GM12878 (cell line): ENCODE measurements around the gene ARHGDIG. TPM values are rescaled to one million over a fixed set of nuclear protein-coding genes. Genes with fewer than 3 reads are reported as not detected.

ENCODE experiments used
- ATAC-seq: fragments of 200-7000 bp; cut with Tn5 transposase; 3 replicates; pipeline ENCODE4 v1.9.1; 2020; ENCODE audit warnings: mild to moderate bottlenecking, moderate library complexity
- BruUV-seq: library from RNA; stranded (reverse); fragments of 400-500 nt; replicated peaks from 2 replicates; lab custom pipeline; 2021; lab: Mats Ljungman, UMichigan
- CTCF ChIA-PET: fragments of 300-600 bp; sonication (Branson Sonifier 250); formaldehyde crosslinking; extraction: SDS; loops from one replicate; lab custom pipeline; 2021; ENCODE audit warnings: inconsistent platforms; lab: Yijun Ruan, JAX
- POLR2A ChIA-PET: fragments of 350-600 bp; formaldehyde crosslinking; extraction: SDS; loops from one replicate; lab custom pipeline; 2021; ENCODE audit warnings: inconsistent platforms; lab: Charles Lee
- RAD21 ChIA-PET: fragments of 300-600 bp; sonication (Branson Sonifier 250); formaldehyde crosslinking; loops from one replicate; lab custom pipeline; 2023; ENCODE audit warnings: antibody characterized with exemption; ENCODE audit not compliant: unreplicated experiment; lab: Charles Lee
- SMC1A ChIA-PET: fragments of 300-600 bp; sonication (Branson Sonifier 250); formaldehyde crosslinking; loops from one replicate; lab custom pipeline; 2023; ENCODE audit not compliant: unreplicated experiment, uncharacterized antibody; lab: Charles Lee
- DNase-seq: peaks from one replicate; pipeline ENCODE4 v3.0.0-alpha.2; 2011; ENCODE audit warnings: low read depth, low spot score
- FAIRE-seq: peaks from 3 replicates; lab custom pipeline; 2011; peaks lifted over from hg19 to GRCh38; lab: Jason Lieb, UNC
- H2AFZ ChIP-seq: 2 replicates; pipeline ENCODE4 v1.6.0; 2011; ENCODE audit warnings: low read depth, low read length, control low read depth; ENCODE audit not compliant: control insufficient read depth
- H3K27ac ChIP-seq: 2 replicates; pipeline ENCODE4 v1.5.1; 2011; ENCODE audit warnings: control low read depth; ENCODE audit not compliant: control insufficient read depth, insufficient read depth
- H3K27me3 ChIP-seq, 2 experiments: replicated peaks in 1 of 2; 2 replicates each; pipeline versions ENCODE4 v1.6.0 to v1.6.1; 2011; ENCODE audit warnings: low read length in 1 of 2; ENCODE audit not compliant: control insufficient read depth in 2 of 2, insufficient read depth in 2 of 2
- H3K36me3 ChIP-seq, 2 experiments: 2 replicates each; pipeline ENCODE4 v1.5.1; 2011; ENCODE audit warnings: low read length in 1 of 2; ENCODE audit not compliant: control insufficient read depth in 2 of 2, insufficient read depth in 2 of 2
- H3K4me1 ChIP-seq: 2 replicates; pipeline ENCODE4 v1.6.1; 2011; ENCODE audit warnings: mild to moderate bottlenecking, low read length, moderate library complexity, mixed read lengths; ENCODE audit not compliant: control insufficient read depth, insufficient read depth
- H3K4me2 ChIP-seq: 2 replicates; pipeline ENCODE4 v1.6.0; 2011; ENCODE audit warnings: control low read depth; ENCODE audit not compliant: control insufficient read depth, insufficient read depth
- H3K4me3 ChIP-seq: fragments of 200-600 bp; sonication (generic); 2 replicates; pipeline ENCODE4 v1.5.1; 2016
- H3K79me2 ChIP-seq: 2 replicates; pipeline ENCODE4 v1.6.0; 2011; ENCODE audit warnings: low read length; ENCODE audit not compliant: control insufficient read depth, insufficient read depth
- H3K9ac ChIP-seq: 2 replicates; pipeline ENCODE4 v1.8.0; 2011; ENCODE audit warnings: low read length, control low read depth, mixed read lengths; ENCODE audit not compliant: control insufficient read depth, insufficient read depth
- H3K9me3 ChIP-seq: replicated peaks from 3 replicates; pipeline ENCODE4 v1.5.1; 2011; ENCODE audit warnings: mild to moderate bottlenecking, low read length; ENCODE audit not compliant: control insufficient read depth, insufficient read depth
- H4K20me1 ChIP-seq: 2 replicates; pipeline ENCODE4 v1.6.0; 2011; ENCODE audit not compliant: control insufficient read depth, insufficient read depth
- CBX5 ChIP-seq: sonication (generic); IDR thresholded peaks from 2 replicates; pipeline ENCODE4 v1.6.1; 2016; ENCODE audit warnings: low read depth, moderate library complexity, mild to moderate bottlenecking, inconsistent platforms
- E2F8 ChIP-seq: fragments of 450-650 bp; IDR thresholded peaks from 2 replicates; pipeline ENCODE4 v1.6.1; 2018; ENCODE audit warnings: mild to moderate bottlenecking, low read depth, moderate library complexity; ENCODE audit not compliant: partially characterized antibody
- HCFC1 ChIP-seq: fragments of 150-350 bp; IDR thresholded peaks from 2 replicates; pipeline ENCODE4 v1.6.1; 2014; ENCODE audit warnings: low read length
- MYC ChIP-seq: IDR thresholded peaks from 2 replicates; pipeline ENCODE4 v1.6.1; 2011; ENCODE audit warnings: mild to moderate bottlenecking, low read length, moderate library complexity, inconsistent platforms; ENCODE audit not compliant: insufficient read depth, insufficient replicate concordance, insufficient read length, severe bottlenecking
- NFYB ChIP-seq: IDR thresholded peaks from 2 replicates; pipeline ENCODE4 v1.6.1; 2011; ENCODE audit warnings: low read depth, mild to moderate bottlenecking, low read length, improper control_type of control experiment, moderate library complexity; ENCODE audit not compliant: insufficient read depth
- WGBS: methylation state at CpG from one replicate; pipeline ENCODE4 v1.1.6; 2016; ENCODE audit warnings: low lambda C conversion rate; ENCODE audit not compliant: insufficient replicate concordance, insufficient coverage; ENCODE audit errors: missing lambda C conversion rate; 5-methylcytosine and 5-hydroxymethylcytosine counted together
- in situ Hi-C: fragments of 300-500 bp; cut with MboI; formaldehyde crosslinking; loops from 9 replicates; pipeline ENCODE4 v1.14.3; 2018; ENCODE audit warnings: mixed read lengths
- intact Hi-C: fragments of 100-400 bp; cut with micrococcal nuclease; formaldehyde crosslinking; loops from one replicate; pipeline ENCODE4 v1.14.2; 2022; ENCODE audit not compliant: unreplicated experiment
- polyA plus RNA-seq, 11 experiments: library from polyadenylated mRNA; depleted of rRNA in 4 of 11; unstranded in 6 of 11; stranded (reverse) in 5 of 11; fragments of >200 nt; fragmentation: Nextera tagmentation in 4 of 11; fragmentation: Illumina TruSeq in 1 of 11; extraction: Ambion mirVana in 4 of 11; extraction: Trizol in 1 of 11; gene quantifications; 1 replicate in 1 of 11; 2 replicates in 10 of 11; pipeline versions ENCODE4 v1.2.1 to v1.2.3, GENCODE V29; 2011 to 2016; ENCODE audit warnings: inconsistent platforms in 2 of 11, missing spikeins in 2 of 11, low read depth in 1 of 11
- total RNA-seq, 4 experiments: library from RNA; depleted of rRNA in 3 of 4; stranded (reverse); fragments of >200 nt in 3 of 4; fragmentation: Illumina TruSeq in 1 of 4; extraction: Trizol in 1 of 4; gene quantifications; 2 replicates each; pipeline versions ENCODE4 v1.2.1 to v1.2.3, GENCODE V29; 2013 to 2021
- TF ChIP-seq, protein P1 (sequence below): fragments of 450-650 bp; IDR thresholded peaks from 2 replicates; pipeline ENCODE4 v1.6.1; 2016; ENCODE audit warnings: mild to moderate bottlenecking, moderate library complexity, borderline replicate concordance
- TF ChIP-seq, protein P2 (sequence below): fragments of 450-650 bp; IDR thresholded peaks from 2 replicates; pipeline ENCODE4 v1.6.1; 2017; ENCODE audit warnings: low read depth, mild to moderate bottlenecking, moderate library complexity
- TF ChIP-seq, protein P3 (sequence below): IDR thresholded peaks from 2 replicates; pipeline ENCODE4 v1.6.1; 2011; ENCODE audit warnings: low read depth, mild to moderate bottlenecking, low read length, moderate library complexity, borderline replicate concordance; ENCODE audit errors: extremely low read depth

ARHGDIG gene
- total and polyA plus RNA-seq, 10 of the 15 experiments (the other 5 are each of a cell fraction or from before 2014, with no cell fraction given) = not detected

- TF ChIP-seq, protein P1, sequence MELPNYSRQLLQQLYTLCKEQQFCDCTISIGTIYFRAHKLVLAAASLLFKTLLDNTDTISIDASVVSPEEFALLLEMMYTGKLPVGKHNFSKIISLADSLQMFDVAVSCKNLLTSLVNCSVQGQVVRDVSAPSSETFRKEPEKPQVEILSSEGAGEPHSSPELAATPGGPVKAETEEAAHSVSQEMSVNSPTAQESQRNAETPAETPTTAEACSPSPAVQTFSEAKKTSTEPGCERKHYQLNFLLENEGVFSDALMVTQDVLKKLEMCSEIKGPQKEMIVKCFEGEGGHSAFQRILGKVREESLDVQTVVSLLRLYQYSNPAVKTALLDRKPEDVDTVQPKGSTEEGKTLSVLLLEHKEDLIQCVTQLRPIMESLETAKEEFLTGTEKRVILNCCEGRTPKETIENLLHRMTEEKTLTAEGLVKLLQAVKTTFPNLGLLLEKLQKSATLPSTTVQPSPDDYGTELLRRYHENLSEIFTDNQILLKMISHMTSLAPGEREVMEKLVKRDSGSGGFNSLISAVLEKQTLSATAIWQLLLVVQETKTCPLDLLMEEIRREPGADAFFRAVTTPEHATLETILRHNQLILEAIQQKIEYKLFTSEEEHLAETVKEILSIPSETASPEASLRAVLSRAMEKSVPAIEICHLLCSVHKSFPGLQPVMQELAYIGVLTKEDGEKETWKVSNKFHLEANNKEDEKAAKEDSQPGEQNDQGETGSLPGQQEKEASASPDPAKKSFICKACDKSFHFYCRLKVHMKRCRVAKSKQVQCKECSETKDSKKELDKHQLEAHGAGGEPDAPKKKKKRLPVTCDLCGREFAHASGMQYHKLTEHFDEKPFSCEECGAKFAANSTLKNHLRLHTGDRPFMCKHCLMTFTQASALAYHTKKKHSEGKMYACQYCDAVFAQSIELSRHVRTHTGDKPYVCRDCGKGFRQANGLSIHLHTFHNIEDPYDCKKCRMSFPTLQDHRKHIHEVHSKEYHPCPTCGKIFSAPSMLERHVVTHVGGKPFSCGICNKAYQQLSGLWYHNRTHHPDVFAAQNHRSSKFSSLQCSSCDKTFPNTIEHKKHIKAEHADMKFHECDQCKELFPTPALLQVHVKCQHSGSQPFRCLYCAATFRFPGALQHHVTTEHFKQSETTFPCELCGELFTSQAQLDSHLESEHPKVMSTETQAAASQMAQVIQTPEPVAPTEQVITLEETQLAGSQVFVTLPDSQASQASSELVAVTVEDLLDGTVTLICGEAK = no peak
- no peak for TF ChIP-seq HCFC1
- no peak for TF ChIP-seq E2F8
- TF ChIP-seq CBX5 = no peak
These were observed 40.5 kb upstream of the ARHGDIG start (continued) for GRCh38 chr16:239948-240277.

GRCh38 chr16:240559-240958, 39.8 kb upstream of the ARHGDIG start:
- Histone ChIP-seq H2AFZ (no peak overlapping the region), H3K4me1 (peaks cover 23% of the 10 kb centered on the region), H3K27me3 (no peaks in the 10 kb centered on the region), H3K4me3 (no peak overlapping the region), H4K20me1 (no peaks in the 10 kb centered on the region), H3K9ac (no peak overlapping the region), H3K36me3 (no peaks in the 10 kb centered on the region; a peak in 1 of 4 replicates), H3K79me2 (peaks cover 1% of the 10 kb centered on the region), H3K4me2 (peak overlapping the region; percentile 30; the same call in 1 of the 2 replicates), H3K9me3 (no peaks in the 10 kb centered on the region), H3K27ac (no peak overlapping the region; the same call in 1 of the 2 replicates)
- SMC1A ChIA-PET = interaction anchor here (0.7 to 2.1 kb wide), 4 partner anchors 9 to 29 kb away, joined by 3 to 10 read pairs (median 6); partner anchors contain the start of gene LUC7L
- no peak for FAIRE-seq
- no peak for ATAC-seq
- intact Hi-C loops (no loop called here), in situ Hi-C loops (no loop called here)
- RAD21 ChIA-PET = interaction anchor here (1.4 kb wide), 1 partner anchor 109 kb away, joined by 5 read pairs; no protein-coding TSS in a partner anchor
- 93% methylated on average over 8 of the region's 8 CpGs for WGBS
- DNase-seq = no peak
- CTCF ChIA-PET = interaction anchor here (1.5 to 2.0 kb wide), 2 partner anchors 9 to 13 kb away, joined by 4 to 7 read pairs; no protein-coding TSS in a partner anchor
- BruUV-seq = no TSS peak
- POLR2A ChIA-PET = interaction anchor here (1.6 to 2.0 kb wide), 2 partner anchors 12 to 109 kb away, joined by 10 to 11 read pairs; partner anchors contain the start of gene LUC7L
- TF ChIP-seq, protein P2, sequence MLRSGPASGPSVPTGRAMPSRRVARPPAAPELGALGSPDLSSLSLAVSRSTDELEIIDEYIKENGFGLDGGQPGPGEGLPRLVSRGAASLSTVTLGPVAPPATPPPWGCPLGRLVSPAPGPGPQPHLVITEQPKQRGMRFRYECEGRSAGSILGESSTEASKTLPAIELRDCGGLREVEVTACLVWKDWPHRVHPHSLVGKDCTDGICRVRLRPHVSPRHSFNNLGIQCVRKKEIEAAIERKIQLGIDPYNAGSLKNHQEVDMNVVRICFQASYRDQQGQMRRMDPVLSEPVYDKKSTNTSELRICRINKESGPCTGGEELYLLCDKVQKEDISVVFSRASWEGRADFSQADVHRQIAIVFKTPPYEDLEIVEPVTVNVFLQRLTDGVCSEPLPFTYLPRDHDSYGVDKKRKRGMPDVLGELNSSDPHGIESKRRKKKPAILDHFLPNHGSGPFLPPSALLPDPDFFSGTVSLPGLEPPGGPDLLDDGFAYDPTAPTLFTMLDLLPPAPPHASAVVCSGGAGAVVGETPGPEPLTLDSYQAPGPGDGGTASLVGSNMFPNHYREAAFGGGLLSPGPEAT = no peak
- TF ChIP-seq, protein P3, sequence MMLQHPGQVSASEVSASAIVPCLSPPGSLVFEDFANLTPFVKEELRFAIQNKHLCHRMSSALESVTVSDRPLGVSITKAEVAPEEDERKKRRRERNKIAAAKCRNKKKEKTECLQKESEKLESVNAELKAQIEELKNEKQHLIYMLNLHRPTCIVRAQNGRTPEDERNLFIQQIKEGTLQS = no peak
- no peak for TF ChIP-seq MYC
- no peak for TF ChIP-seq NFYB
